HG03565 (cell line): Measurements from ENCODE around the gene KCNIP4.

Source experiments
- ATAC-seq: cut with Tn5 transposase; IDR thresholded peaks from one replicate; pipeline ENCODE4 v1.9.1; 2021; ENCODE audit warnings: mild to moderate bottlenecking, moderate library complexity; ENCODE audit not compliant: unreplicated experiment

Gene KCNIP4

GRCh38 chr4:21117541-21118180 lies 830.9 kb downstream of the KCNIP4 start:
- no peak for ATAC-seq

- no peak for ATAC-seq
Measured at GRCh38 chr4:21113496-21114223, 834.9 kb downstream of the KCNIP4 start.

GRCh38 chr4:21102667-21103066 lies 845.9 kb downstream of the KCNIP4 start:
- no peak for ATAC-seq

GRCh38 chr4:21097865-21098264 lies 850.7 kb downstream of the KCNIP4 start:
- ATAC-seq: no peak

GRCh38 chr4:21097026-21097425 lies 851.5 kb downstream of the KCNIP4 start:
- ATAC-seq: no peak

- no peak for ATAC-seq
Measured at GRCh38 chr4:21092531-21092930, 856.0 kb downstream of the KCNIP4 start.

- no peak for ATAC-seq
Measured at GRCh38 chr4:21090094-21090666, 858.4 kb downstream of the KCNIP4 start.

- ATAC-seq: no peak
Measured at GRCh38 chr4:21083413-21083812, 865.2 kb downstream of the KCNIP4 start.

- ATAC-seq: no peak
Measured at GRCh38 chr4:21077967-21078366, 870.6 kb downstream of the KCNIP4 start.

GRCh38 chr4:21067351-21067750 lies 881.2 kb downstream of the KCNIP4 start:
- ATAC-seq: no peak

- ATAC-seq: no peak
Measured at GRCh38 chr4:21061902-21062301, 886.7 kb downstream of the KCNIP4 start.

GRCh38 chr4:21046141-21046540 lies 902.4 kb downstream of the KCNIP4 start:
- ATAC-seq: no peak

GRCh38 chr4:21045119-21045518 lies 903.5 kb downstream of the KCNIP4 start:
- no peak for ATAC-seq

GRCh38 chr4:21041708-21042107 lies 906.9 kb downstream of the KCNIP4 start:
- no peak for ATAC-seq

- no peak for ATAC-seq
Measured at GRCh38 chr4:21034728-21035127, 913.8 kb downstream of the KCNIP4 start.

GRCh38 chr4:21032089-21032645 lies 916.4 kb downstream of the KCNIP4 start:
- ATAC-seq: no peak

GRCh38 chr4:21018817-21019216 lies 929.8 kb downstream of the KCNIP4 start:
- no peak for ATAC-seq

- ATAC-seq: no peak
Measured at GRCh38 chr4:21013501-21013900, 935.1 kb downstream of the KCNIP4 start.

- ATAC-seq: no peak
Measured at GRCh38 chr4:21012851-21013331, 935.7 kb downstream of the KCNIP4 start.

- no peak for ATAC-seq
Measured at GRCh38 chr4:21011106-21011505, 937.5 kb downstream of the KCNIP4 start.

GRCh38 chr4:21009956-21010355 lies 938.6 kb downstream of the KCNIP4 start:
- no peak for ATAC-seq

GRCh38 chr4:21005647-21006046 lies 942.9 kb downstream of the KCNIP4 start:
- no peak for ATAC-seq
